DOHH2 (cell line): ENCODE measurements around the gene HEG1.

Experiments used
- H3F3A ChIP-seq: fragments of 200-600 bp; sonication (generic), shearing (Covaris generic); 2 replicates; pipeline ENCODE4 v1.6.0; 2016; ENCODE audit warnings: antibody characterized with exemption, mild to moderate bottlenecking; ENCODE audit not compliant: control insufficient read depth, insufficient read depth
- H3K27ac ChIP-seq: fragments of 200-600 bp; sonication (generic); 2 replicates; pipeline ENCODE4 v1.5.1; 2014; ENCODE audit warnings: low read depth, mild to moderate bottlenecking, low read length, moderate library complexity
- H3K27me3 ChIP-seq: fragments of 200-600 bp; sonication (generic); 2 replicates; pipeline ENCODE4 v1.6.1; 2014; ENCODE audit warnings: mild to moderate bottlenecking, low read length, mixed read lengths; ENCODE audit not compliant: control insufficient read depth
- H3K36me3 ChIP-seq: fragments of 200-600 bp; sonication (generic); 2 replicates; pipeline ENCODE4 v1.6.1; 2014; ENCODE audit warnings: mild to moderate bottlenecking, low read length, moderate library complexity, mixed read lengths; ENCODE audit not compliant: control insufficient read depth
- H3K4me1 ChIP-seq: fragments of 200-600 bp; sonication (generic); 2 replicates; pipeline ENCODE4 v1.6.1; 2014; ENCODE audit warnings: mild to moderate bottlenecking, low read length, mixed read lengths; ENCODE audit not compliant: control insufficient read depth
- H3K4me2 ChIP-seq: fragments of 200-600 bp; sonication (generic); 2 replicates; pipeline ENCODE4 v1.6.0; 2014; ENCODE audit warnings: mild to moderate bottlenecking, low read length, moderate library complexity
- H3K4me3 ChIP-seq: fragments of 200-600 bp; sonication (generic); 2 replicates; pipeline ENCODE4 v1.5.1; 2014; ENCODE audit warnings: mild to moderate bottlenecking, low read length, mixed read lengths
- H3K79me2 ChIP-seq: fragments of 200-600 bp; sonication (generic); 2 replicates; pipeline ENCODE4 v1.6.1; 2014; ENCODE audit warnings: mild to moderate bottlenecking, low read length, mixed read lengths; ENCODE audit not compliant: control insufficient read depth
- H3K9me2 ChIP-seq: fragments of 200-600 bp; sonication (generic); replicated peaks from 2 replicates; pipeline ENCODE4 v1.6.1; 2014; ENCODE audit warnings: mild to moderate bottlenecking, low read length, mixed read lengths; ENCODE audit not compliant: control insufficient read depth
- H3K9me3 ChIP-seq: fragments of 200-600 bp; sonication (generic); 2 replicates; pipeline ENCODE4 v1.6.1; 2014; ENCODE audit warnings: antibody characterized with exemption, low read length, mixed read lengths; ENCODE audit not compliant: control insufficient read depth, insufficient read depth
- H4K20me1 ChIP-seq: fragments of 200-600 bp; sonication (generic); 2 replicates; pipeline ENCODE4 v1.6.0; 2014; ENCODE audit warnings: low read depth, mild to moderate bottlenecking, antibody characterized with exemption, low read length, moderate library complexity; ENCODE audit not compliant: control insufficient read depth, insufficient read depth
- EZH2phosphoT487 ChIP-seq: fragments of 200-600 bp; sonication (generic); IDR thresholded peaks from 2 replicates; pipeline ENCODE4 v1.6.1; 2017; ENCODE audit warnings: borderline replicate concordance, mild to moderate bottlenecking, antibody characterized with exemption, low read length, moderate library complexity, mixed read lengths
- TF ChIP-seq, protein P1 (sequence below): fragments of 200-600 bp; sonication (generic); IDR thresholded peaks from one replicate; pipeline ENCODE4 v1.5.1; 2014; ENCODE audit warnings: antibody characterized with exemption, mild to moderate bottlenecking, low read depth, low read length; ENCODE audit not compliant: poor library complexity, severe bottlenecking

Gene HEG1

GRCh38 chr3:125068265-125068664, 12.5 kb upstream of the HEG1 start:
- Histone ChIP-seq H3K27ac (no peak overlapping the region), H3K36me3 (no peaks in the 10 kb centered on the region), H3F3A (no peaks in the 10 kb centered on the region), H3K4me3 (no peak overlapping the region), H3K4me2 (no peak overlapping the region), H3K27me3 (no peaks in the 10 kb centered on the region; the same call in none of the 2 replicates), H3K79me2 (no peaks in the 10 kb centered on the region), H3K4me1 (peaks cover 6% of the 10 kb centered on the region), H3K9me2 (no peaks in the 10 kb centered on the region), H4K20me1 (no peaks in the 10 kb centered on the region), H3K9me3 (no peaks in the 10 kb centered on the region)
- TF ChIP-seq EZH2phosphoT487, result no peak

DNA sequence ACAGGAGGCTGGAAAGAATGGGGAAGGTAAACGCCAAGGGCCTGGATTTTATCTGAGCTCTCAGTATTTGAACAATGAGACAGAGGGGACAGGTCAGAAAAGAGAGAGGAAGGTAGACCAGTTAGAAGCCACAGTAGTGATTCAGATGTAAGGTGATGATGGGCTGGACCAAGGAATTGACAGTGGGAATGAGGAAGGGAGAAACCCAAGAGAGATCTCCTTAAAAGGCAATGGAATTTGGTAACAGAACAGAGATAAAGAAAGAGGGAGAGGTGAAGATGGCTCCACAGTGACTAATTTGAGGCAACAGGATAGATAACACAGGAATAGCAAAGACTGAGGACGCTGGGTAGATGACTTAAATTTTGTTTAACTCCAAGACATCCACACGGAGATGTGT, 11.4 kb upstream of the HEG1 start:
- Histone ChIP-seq H3K4me1 (peaks cover 6% of the 10 kb centered on the region), H3K27ac (no peak overlapping the region), H3K79me2 (no peaks in the 10 kb centered on the region), H3F3A (no peaks in the 10 kb centered on the region), H3K9me3 (no peaks in the 10 kb centered on the region), H4K20me1 (no peaks in the 10 kb centered on the region), H3K27me3 (no peaks in the 10 kb centered on the region; the same call in none of the 2 replicates), H3K9me2 (no peaks in the 10 kb centered on the region), H3K4me2 (no peak overlapping the region), H3K36me3 (no peaks in the 10 kb centered on the region), H3K4me3 (no peak overlapping the region)
- no peak for TF ChIP-seq EZH2phosphoT487
- TF ChIP-seq, protein P1, sequence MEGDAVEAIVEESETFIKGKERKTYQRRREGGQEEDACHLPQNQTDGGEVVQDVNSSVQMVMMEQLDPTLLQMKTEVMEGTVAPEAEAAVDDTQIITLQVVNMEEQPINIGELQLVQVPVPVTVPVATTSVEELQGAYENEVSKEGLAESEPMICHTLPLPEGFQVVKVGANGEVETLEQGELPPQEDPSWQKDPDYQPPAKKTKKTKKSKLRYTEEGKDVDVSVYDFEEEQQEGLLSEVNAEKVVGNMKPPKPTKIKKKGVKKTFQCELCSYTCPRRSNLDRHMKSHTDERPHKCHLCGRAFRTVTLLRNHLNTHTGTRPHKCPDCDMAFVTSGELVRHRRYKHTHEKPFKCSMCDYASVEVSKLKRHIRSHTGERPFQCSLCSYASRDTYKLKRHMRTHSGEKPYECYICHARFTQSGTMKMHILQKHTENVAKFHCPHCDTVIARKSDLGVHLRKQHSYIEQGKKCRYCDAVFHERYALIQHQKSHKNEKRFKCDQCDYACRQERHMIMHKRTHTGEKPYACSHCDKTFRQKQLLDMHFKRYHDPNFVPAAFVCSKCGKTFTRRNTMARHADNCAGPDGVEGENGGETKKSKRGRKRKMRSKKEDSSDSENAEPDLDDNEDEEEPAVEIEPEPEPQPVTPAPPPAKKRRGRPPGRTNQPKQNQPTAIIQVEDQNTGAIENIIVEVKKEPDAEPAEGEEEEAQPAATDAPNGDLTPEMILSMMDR, result no peak

GRCh38 chr3:125062904-125063618, 7.3 kb upstream of the HEG1 start:
- Histone ChIP-seq H4K20me1 (no peaks in the 10 kb centered on the region), H3K27ac (no peak overlapping the region), H3K27me3 (peaks cover 20% of the 10 kb centered on the region), H3F3A (no peaks in the 10 kb centered on the region), H3K4me2 (no peak overlapping the region), H3K4me1 (no peaks in the 10 kb centered on the region), H3K4me3 (no peak overlapping the region), H3K36me3 (no peaks in the 10 kb centered on the region), H3K79me2 (no peaks in the 10 kb centered on the region), H3K9me2 (no peaks in the 10 kb centered on the region), H3K9me3 (no peaks in the 10 kb centered on the region)
- TF ChIP-seq EZH2phosphoT487, result no peak
- TF ChIP-seq, protein P1, result no peak

GRCh38 chr3:125061646-125062045, 5.8 kb upstream of the HEG1 start:
- Histone ChIP-seq H3K27me3 (peaks cover 30% of the 10 kb centered on the region), H3K4me2 (no peak overlapping the region), H3K36me3 (no peaks in the 10 kb centered on the region), H3K9me2 (no peaks in the 10 kb centered on the region), H3K4me1 (no peaks in the 10 kb centered on the region), H3K27ac (no peak overlapping the region), H3F3A (no peaks in the 10 kb centered on the region), H3K9me3 (no peaks in the 10 kb centered on the region), H3K79me2 (no peaks in the 10 kb centered on the region), H4K20me1 (no peaks in the 10 kb centered on the region), H3K4me3 (no peak overlapping the region)
- TF ChIP-seq, protein P1, result no peak
- no peak for TF ChIP-seq EZH2phosphoT487
